Kidney capillary endothelial cell (primary cell): ENCODE measurements around the gene GPATCH3.
"Not testable (repeated sequence)": the region's sequence is repeated elsewhere in the genome, so short reads cannot be mapped to it uniquely, and the experiment has no call there.

Experiments
- DNase-seq: peaks from one replicate; pipeline ENCODE4 v3.0.0-alpha.2; 2018; ENCODE audit warnings: low spot score

Gene GPATCH3

GRCh38 chr1:26900001-26900814, at the start of gene GPATCH3:
Gene GPATCH3, minus strand, starts transcription at chr1:26900467. Its CDS starts 25 bp downstream, at chr1:26900442.
- peak; percentile 93 for DNase-seq

GRCh38 chr1:26949926-26950319, 49.7 kb upstream of the GPATCH3 start:
- DNase-seq: no peak

GRCh38 chr1:26949266-26949925, 49.1 kb upstream of the GPATCH3 start:
- DNase-seq: no peak

GRCh38 chr1:26948725-26949057, 48.4 kb upstream of the GPATCH3 start:
- not testable (repeated sequence) for DNase-seq

- DNase-seq: no peak
Measured at GRCh38 chr1:26946270-26946669, 46.0 kb upstream of the GPATCH3 start.

GRCh38 chr1:26945728-26946127, 45.5 kb upstream of the GPATCH3 start:
- DNase-seq: no peak

GRCh38 chr1:26945138-26945537, 44.9 kb upstream of the GPATCH3 start:
- no peak for DNase-seq

GRCh38 chr1:26942656-26943055, 42.4 kb upstream of the GPATCH3 start:
- no peak for DNase-seq

GRCh38 chr1:26941311-26941710, 41.0 kb upstream of the GPATCH3 start:
- DNase-seq: no peak

GRCh38 chr1:26938659-26939025, 38.4 kb upstream of the GPATCH3 start:
- DNase-seq: no peak

GRCh38 chr1:26938004-26938658, 37.9 kb upstream of the GPATCH3 start:
- peak; percentile 30 for DNase-seq

- DNase-seq: no peak
Measured at GRCh38 chr1:26936823-26937222, 36.6 kb upstream of the GPATCH3 start.

- no peak for DNase-seq
Measured at GRCh38 chr1:26932531-26932930, 32.3 kb upstream of the GPATCH3 start.

GRCh38 chr1:26923711-26924110, 23.4 kb upstream of the GPATCH3 start:
- peak; percentile 86 for DNase-seq

- no peak for DNase-seq
Measured at GRCh38 chr1:26922901-26923300, 22.6 kb upstream of the GPATCH3 start.

- no peak for DNase-seq
Measured at GRCh38 chr1:26922431-26922729, 22.1 kb upstream of the GPATCH3 start.

GRCh38 chr1:26921540-26922430, 21.5 kb upstream of the GPATCH3 start, which contains the start of gene NUDC:
Gene NUDC, plus strand, starts transcription at chr1:26921743. Its CDS starts 106 bp downstream, at chr1:26921849.
- DNase-seq: peak; percentile 94

- DNase-seq: no peak
Measured at GRCh38 chr1:26921126-26921539, 20.9 kb upstream of the GPATCH3 start.

- DNase-seq: no peak
Measured at GRCh38 chr1:26915204-26915842, 15.1 kb upstream of the GPATCH3 start.

- DNase-seq: no peak
Measured at GRCh38 chr1:26913754-26914619, 13.7 kb upstream of the GPATCH3 start, which contains the start of gene NR0B2. Gene NR0B2, minus strand, starts transcription at chr1:26913975. Its CDS starts 35 bp downstream, at chr1:26913940.

GRCh38 chr1:26913389-26913753, 13.1 kb upstream of the GPATCH3 start:
- DNase-seq: no peak
